ENCODE measurements around the gene NMNAT1. TPM values are rescaled to one million over a fixed set of nuclear protein-coding genes. Genes with fewer than 3 reads are reported as not detected.

The NMNAT1 gene
- total RNA-seq, 1 experiment from 2014 or later, result 2.8 TPM

GRCh38 chr1:9902060-9902452 lies 41.2 kb upstream of the NMNAT1 start:
- peaks cover 2% of the 10 kb centered on the region; the same call in 1 of the 2 replicates for H3K79me2 ChIP-seq (ENCODE audit: insufficient read depth, low read length)
- Mint-ChIP-seq H3K27me3 (ENCODE audit: low read depth) (no peaks in the 10 kb centered on the region), H3K36me3 (ENCODE audit: insufficient read depth in 1 of 3, low read depth in 3 of 3) (no peaks in the 10 kb centered on the region; a peak in 1 of 7 replicates), H3K4me1 (peaks cover 4 to 14% of the 10 kb centered on the region in 2 experiments; a peak in 2 of 4 replicates), H3K9me3 (no peaks in the 10 kb centered on the region), H3K4me3 (no peak overlapping the region), H3K27ac (no peak overlapping the region)
- H2BK15ac ChIP-seq (ENCODE audit: low read depth, low read length), result no peak overlapping the region
- no peak overlapping the region for H3K18ac ChIP-seq (ENCODE audit: insufficient read length, low read depth, low read length)
- no peak overlapping the region for H2BK12ac ChIP-seq (ENCODE audit: insufficient read length, low read depth, low read length)
- H2BK5ac ChIP-seq (ENCODE audit: insufficient read length, low read length), result no peak overlapping the region
- H3K4me1 ChIP-seq (ENCODE audit: insufficient read depth, low read length), result no peaks in the 10 kb centered on the region
- H3K27me3 ChIP-seq (ENCODE audit: insufficient read depth, low read length), result no peaks in the 10 kb centered on the region
- H3K27ac ChIP-seq (ENCODE audit: insufficient read length, low read depth, low read length), result no peak overlapping the region
- H3K4ac ChIP-seq (ENCODE audit: low read depth, low read length), result no peak overlapping the region
- H2BK120ac ChIP-seq (ENCODE audit: low read depth, low read length, poor library complexity, severe bottlenecking), result no peak overlapping the region
- TF ChIP-seq, protein P1, sequence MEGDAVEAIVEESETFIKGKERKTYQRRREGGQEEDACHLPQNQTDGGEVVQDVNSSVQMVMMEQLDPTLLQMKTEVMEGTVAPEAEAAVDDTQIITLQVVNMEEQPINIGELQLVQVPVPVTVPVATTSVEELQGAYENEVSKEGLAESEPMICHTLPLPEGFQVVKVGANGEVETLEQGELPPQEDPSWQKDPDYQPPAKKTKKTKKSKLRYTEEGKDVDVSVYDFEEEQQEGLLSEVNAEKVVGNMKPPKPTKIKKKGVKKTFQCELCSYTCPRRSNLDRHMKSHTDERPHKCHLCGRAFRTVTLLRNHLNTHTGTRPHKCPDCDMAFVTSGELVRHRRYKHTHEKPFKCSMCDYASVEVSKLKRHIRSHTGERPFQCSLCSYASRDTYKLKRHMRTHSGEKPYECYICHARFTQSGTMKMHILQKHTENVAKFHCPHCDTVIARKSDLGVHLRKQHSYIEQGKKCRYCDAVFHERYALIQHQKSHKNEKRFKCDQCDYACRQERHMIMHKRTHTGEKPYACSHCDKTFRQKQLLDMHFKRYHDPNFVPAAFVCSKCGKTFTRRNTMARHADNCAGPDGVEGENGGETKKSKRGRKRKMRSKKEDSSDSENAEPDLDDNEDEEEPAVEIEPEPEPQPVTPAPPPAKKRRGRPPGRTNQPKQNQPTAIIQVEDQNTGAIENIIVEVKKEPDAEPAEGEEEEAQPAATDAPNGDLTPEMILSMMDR (conservative IDR thresholded peaks at IDR 0.05), result no peak
- H4K8ac ChIP-seq (replicated peaks; ENCODE audit: insufficient read length, low read depth, low read length), result no peak overlapping the region
- H2AK5ac ChIP-seq (ENCODE audit: insufficient read length, low read length), result no peak overlapping the region
- H3K23me2 ChIP-seq (ENCODE audit: insufficient read length, low read depth, low read length, poor library complexity, severe bottlenecking), result no peaks in the 10 kb centered on the region
- H3K56ac ChIP-seq (ENCODE audit: insufficient read length, low read depth, low read length), result no peak overlapping the region
- H3K23ac ChIP-seq (ENCODE audit: insufficient read length, low read depth, low read length), result no peak overlapping the region
- no peak overlapping the region for H2BK20ac ChIP-seq (ENCODE audit: low read depth, low read length, poor library complexity, severe bottlenecking)
- H3K4me2 ChIP-seq (ENCODE audit: insufficient read depth, insufficient read length, low read length), result no peak overlapping the region
- no peaks in the 10 kb centered on the region for H4K20me1 ChIP-seq (ENCODE audit: control insufficient read depth, insufficient read depth, insufficient read length)
- H3T11ph ChIP-seq (ENCODE audit: low read length), result no peak overlapping the region
- H3K14ac ChIP-seq (ENCODE audit: insufficient read depth, low read length), result no peak overlapping the region
- WGBS (ENCODE audit: extremely low coverage, insufficient read length, low lambda C conversion rate), result no CpG with 5 or more reads among the region's 6 CpGs
- H3K79me1 ChIP-seq (ENCODE audit: insufficient read depth, low read depth, low read length, poor library complexity, severe bottlenecking), result no peaks in the 10 kb centered on the region
- H4K91ac ChIP-seq (ENCODE audit: insufficient read length, low read depth, low read length), result no peak overlapping the region
- H3K9ac ChIP-seq (ENCODE audit: extremely low read depth, insufficient read length, low read length), result no peak overlapping the region
- no peak for DNase-seq
- H3K9me3 ChIP-seq (ENCODE audit: control insufficient read depth, low read depth, low read length), result no peaks in the 10 kb centered on the region
- H2AFZ ChIP-seq (ENCODE audit: low read length), result no peak overlapping the region
- H4K5ac ChIP-seq (ENCODE audit: insufficient read length, low read depth, low read length), result no peak overlapping the region
